AG09309 (cell line): ENCODE results near the gene UTS2R.

Experiments used
- DNase-seq: peaks from one replicate; pipeline ENCODE4 v3.0.0-alpha.2; 2010; ENCODE audit warnings: low read depth
- H3K4me3 ChIP-seq: 2 replicates; pipeline ENCODE4 v1.5.1; 2011; ENCODE audit warnings: mild to moderate bottlenecking, low read depth, low read length, moderate library complexity; ENCODE audit not compliant: control insufficient read depth
- TF ChIP-seq, protein P1 (sequence below): IDR thresholded peaks from 2 replicates; pipeline ENCODE4 v1.5.1; 2011; ENCODE audit warnings: mild to moderate bottlenecking, low read depth, low read length, inconsistent platforms; ENCODE audit not compliant: insufficient read depth, control insufficient read depth; ENCODE audit errors: missing control alignments

Gene UTS2R

DNA sequence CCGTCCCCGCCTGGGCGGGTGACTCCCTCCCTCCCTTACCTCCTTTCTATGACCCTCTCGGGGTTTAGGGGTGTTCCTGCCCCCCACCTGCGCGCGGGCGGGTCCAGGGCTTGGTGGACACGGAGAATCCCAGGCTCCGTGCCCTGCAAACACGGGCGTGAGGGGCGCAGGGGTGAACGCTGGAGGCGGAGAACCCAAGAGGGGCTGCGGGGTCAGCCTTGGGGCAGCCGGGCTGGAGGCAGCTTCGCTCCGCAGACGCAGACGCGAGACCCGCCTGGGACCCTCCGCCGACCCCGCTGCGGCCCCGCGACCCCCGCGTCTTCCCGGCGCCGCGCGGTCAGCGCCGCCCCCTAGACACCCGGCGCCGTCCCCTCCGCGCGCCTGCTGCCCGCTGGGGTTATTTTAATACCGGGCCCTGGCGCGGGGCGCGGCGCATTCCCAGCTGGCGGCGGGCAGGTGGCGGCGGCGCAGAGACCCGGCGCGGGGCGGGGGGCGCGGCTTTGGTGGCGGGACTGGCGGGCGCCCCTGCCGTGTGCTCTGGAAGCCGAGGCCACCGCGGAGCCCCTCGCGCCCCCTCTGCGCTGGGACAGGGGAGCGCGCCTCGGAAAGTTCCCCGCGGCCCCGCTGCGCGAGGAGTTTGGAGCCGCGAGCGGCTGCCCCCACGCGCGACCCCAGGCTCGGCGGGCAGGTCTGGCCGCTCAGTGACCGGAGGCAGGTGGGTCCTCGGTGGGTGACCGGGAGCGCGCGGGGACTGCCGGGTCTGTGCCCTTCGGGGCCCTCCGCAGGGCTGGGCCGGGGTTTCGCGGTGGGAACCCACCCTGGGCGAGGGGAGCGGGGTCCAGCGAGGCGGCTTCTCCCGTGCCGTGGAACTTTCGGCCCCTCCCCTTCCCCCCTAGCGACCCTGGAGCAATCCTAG, at the start of gene UTS2R:
Gene UTS2R (plus strand): TSS at position 433 of the 916 bp plus-strand sequence. CDS start 2,560 bp downstream, outside the sequence.
- TF ChIP-seq, protein P1, sequence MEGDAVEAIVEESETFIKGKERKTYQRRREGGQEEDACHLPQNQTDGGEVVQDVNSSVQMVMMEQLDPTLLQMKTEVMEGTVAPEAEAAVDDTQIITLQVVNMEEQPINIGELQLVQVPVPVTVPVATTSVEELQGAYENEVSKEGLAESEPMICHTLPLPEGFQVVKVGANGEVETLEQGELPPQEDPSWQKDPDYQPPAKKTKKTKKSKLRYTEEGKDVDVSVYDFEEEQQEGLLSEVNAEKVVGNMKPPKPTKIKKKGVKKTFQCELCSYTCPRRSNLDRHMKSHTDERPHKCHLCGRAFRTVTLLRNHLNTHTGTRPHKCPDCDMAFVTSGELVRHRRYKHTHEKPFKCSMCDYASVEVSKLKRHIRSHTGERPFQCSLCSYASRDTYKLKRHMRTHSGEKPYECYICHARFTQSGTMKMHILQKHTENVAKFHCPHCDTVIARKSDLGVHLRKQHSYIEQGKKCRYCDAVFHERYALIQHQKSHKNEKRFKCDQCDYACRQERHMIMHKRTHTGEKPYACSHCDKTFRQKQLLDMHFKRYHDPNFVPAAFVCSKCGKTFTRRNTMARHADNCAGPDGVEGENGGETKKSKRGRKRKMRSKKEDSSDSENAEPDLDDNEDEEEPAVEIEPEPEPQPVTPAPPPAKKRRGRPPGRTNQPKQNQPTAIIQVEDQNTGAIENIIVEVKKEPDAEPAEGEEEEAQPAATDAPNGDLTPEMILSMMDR = no peak
- no peak for DNase-seq
- H3K4me3 ChIP-seq = peak within 1 kb of the TSS; percentile 20

DNA sequence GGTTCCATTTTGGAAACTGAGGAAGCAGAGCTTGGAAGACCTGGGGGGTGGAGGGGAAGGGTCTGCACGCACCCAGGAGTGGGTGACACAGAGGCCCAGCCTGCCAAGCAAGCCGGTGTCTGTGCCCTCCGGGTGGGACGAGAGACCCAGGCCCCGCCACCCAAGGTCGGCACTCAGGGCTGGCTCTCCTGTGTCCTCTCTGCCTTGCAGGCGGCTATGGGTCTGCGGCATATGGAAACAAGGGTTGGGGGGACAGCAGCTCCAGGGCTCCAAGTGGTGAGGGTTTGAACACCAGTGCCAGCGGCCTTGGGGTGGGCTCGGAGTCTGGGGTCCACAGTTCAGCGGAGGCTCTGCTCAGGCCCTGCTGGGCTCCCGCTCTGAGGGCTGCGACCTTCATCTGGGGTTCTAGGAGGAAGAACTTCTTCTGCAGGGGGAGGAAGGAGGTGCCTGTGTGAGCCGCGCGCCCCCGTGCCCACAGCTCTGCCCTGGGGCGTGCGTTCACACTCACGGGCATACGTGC, 49.6 kb upstream of the UTS2R start:
- TF ChIP-seq, protein P1 = no peak
- H3K4me3 ChIP-seq = no peak overlapping the region
- no peak for DNase-seq

DNA sequence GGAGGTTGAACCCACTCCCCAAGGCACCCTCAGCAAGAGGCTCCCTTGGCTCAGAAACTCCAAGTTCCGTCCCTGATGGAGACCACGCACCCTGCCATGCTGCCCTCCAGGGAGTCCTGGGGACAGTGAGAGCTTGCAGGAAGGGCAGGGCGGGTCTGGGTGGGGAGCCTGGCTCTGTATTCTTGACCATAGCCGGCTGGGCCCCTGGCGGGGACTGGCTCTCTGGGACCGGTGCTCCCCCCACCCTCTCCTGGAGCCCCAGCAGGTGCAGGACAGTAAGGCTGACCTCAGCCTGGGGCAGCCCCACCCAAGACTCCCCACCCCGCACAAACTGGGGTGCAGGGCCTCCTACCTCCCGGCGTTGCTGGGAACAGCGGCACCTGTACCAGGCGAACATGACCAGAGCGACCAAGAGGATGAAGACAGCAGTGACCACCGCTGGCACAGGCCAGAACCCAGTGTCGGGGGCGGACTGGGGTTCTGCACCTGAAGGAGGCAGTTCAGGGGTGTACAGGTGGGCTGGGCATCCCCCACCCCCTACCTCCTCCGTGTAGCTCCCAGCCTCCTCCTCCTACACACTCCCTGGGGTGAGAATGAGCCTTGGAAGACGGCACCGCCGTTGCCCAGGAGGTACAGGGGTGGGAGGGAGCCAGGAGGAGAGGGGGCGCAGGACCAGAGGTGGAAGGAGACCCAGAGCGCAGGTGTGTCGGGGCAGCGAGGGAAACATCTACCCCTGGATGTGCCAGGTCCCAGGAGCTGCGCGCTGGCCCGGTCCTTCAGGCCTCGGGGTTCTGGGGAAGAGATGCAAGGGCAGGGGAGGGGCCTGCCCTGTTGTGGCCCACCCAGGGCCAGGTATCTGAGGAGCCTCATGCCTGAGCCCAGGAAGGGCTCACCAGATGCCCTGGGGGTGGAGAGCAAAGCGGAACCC, 48.8 kb upstream of the UTS2R start:
- no peak for DNase-seq
- TF ChIP-seq, protein P1 = no peak
- H3K4me3 ChIP-seq = no peak overlapping the region

DNA sequence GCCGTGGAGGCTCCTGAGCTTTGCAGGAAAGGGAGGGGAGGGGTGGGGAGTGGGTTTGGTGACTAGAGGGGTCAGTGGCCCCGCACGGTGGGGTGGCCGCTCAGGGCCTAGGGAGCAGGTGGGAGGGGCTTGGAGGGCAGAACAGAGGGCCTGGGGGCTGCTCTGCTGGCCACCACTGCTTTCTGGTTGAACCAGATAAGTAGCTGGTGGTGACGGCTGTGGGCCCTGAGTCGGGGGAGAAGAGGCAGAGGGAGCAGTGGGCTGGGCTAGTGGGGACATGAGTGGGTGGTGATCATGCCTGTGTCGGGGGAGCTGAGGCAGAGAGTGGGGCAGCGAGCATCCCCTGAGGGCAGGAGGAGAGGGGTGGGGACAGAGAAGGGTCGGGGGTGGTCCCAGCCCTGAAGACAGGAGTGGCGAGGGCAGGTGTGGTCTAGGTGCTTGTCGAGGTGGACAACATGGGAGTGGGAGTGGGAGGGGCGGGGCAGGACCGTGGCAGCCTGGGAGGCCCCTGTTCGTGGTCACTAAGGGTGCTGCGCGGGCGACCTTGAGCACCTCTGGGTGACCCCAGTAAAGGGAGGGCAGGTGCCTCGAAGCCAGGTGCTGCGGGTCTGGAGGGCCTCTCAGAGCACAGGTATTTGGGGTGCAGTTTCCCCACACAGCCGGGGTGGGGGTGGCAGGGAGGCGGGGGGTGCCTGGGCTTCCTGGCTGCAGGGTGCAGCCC, 47.9 kb upstream of the UTS2R start:
- DNase-seq = no peak
- no peak overlapping the region for H3K4me3 ChIP-seq
- TF ChIP-seq, protein P1 = no peak

DNA sequence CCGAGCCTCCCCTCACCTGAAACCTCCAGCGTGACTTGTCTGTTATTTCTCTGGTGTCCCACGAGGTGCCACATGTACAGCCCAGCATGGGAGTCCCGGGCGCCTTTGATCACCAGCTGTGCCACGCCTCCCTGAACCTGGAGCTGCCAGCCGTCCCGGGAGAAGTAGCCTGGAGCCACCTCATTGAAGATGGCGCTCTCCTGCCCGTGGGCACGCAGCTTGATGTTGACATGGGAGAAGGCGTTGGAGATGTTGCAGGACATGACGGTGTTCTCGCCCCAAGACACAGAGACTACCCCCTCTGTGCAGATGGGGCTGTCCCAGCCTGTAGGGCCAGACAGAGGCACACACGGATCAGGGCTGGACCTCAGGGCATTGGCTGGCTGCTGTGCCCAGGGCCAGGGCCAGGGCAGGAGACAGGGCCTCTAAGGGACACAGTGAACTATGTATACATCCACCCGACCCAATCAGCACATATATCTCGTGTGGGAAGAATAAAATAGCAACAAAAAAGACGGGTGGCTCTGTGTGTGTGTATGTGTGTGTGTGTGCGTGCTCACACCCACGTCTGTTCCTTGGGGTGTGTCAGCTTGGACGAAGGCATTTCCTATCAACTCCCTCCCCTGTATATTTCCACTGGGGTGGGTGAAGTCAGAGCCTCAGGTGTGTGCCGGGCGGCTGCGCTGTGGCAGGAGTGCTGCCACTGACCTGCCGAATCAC, 46.8 kb upstream of the UTS2R start:
- no peak for DNase-seq
- no peak overlapping the region for H3K4me3 ChIP-seq
- TF ChIP-seq, protein P1 = no peak
